NCI-H2227 treated with DMSO at 0.1 percent for 48 hours (cell line): ENCODE measurements around the gene FAM163A.
"Not testable (repeated sequence)": the region's sequence is repeated elsewhere in the genome, so short reads cannot be mapped to it uniquely, and the experiment has no call there.

ENCODE experiments used
- DNase-seq: peaks from one replicate; lab custom pipeline; 2025; lab: John Stamatoyannopoulos, UW

The FAM163A gene

GRCh38 chr1:179742717-179743678 is at the start of gene FAM163A:
Gene FAM163A, plus strand, starts transcription at chr1:179743291. Its CDS starts 69,807 bp downstream, at chr1:179813098.
- DNase-seq, result no peak

GRCh38 chr1:179694530-179694929 is 48.6 kb upstream of the FAM163A start:
- not testable (repeated sequence) for DNase-seq

GRCh38 chr1:179702946-179703539 is 40.0 kb upstream of the FAM163A start:
- DNase-seq, result no peak

- peak; percentile 73 for DNase-seq
These were observed 36.7 kb upstream of the FAM163A start for GRCh38 chr1:179706339-179706941.

GRCh38 chr1:179707406-179707805 is 35.7 kb upstream of the FAM163A start:
- DNase-seq, result no peak

- no peak for DNase-seq
These were observed 34.5 kb upstream of the FAM163A start for GRCh38 chr1:179708434-179709195.

GRCh38 chr1:179709841-179710329 is 33.2 kb upstream of the FAM163A start:
- peak; percentile 7 for DNase-seq

GRCh38 chr1:179714159-179714558 is 28.9 kb upstream of the FAM163A start:
- no peak for DNase-seq

GRCh38 chr1:179714623-179715022 is 28.5 kb upstream of the FAM163A start:
- DNase-seq, result no peak

GRCh38 chr1:179719272-179719671 is 23.8 kb upstream of the FAM163A start:
- no peak for DNase-seq

GRCh38 chr1:179728271-179728670 is 14.8 kb upstream of the FAM163A start:
- DNase-seq, result no peak

- DNase-seq, result no peak
These were observed 13.2 kb upstream of the FAM163A start for GRCh38 chr1:179729881-179730280.

- DNase-seq, result no peak
These were observed 11.4 kb upstream of the FAM163A start for GRCh38 chr1:179731643-179732042.

- DNase-seq, result no peak
These were observed 800 bp upstream of the FAM163A start for GRCh38 chr1:179742291-179742690.

GRCh38 chr1:179743679-179744400 is 749 bp downstream of the FAM163A start:
- no peak for DNase-seq

GRCh38 chr1:179744401-179745130 is 1.5 kb downstream of the FAM163A start:
- no peak for DNase-seq

- DNase-seq, result no peak
These were observed 2.1 kb downstream of the FAM163A start for GRCh38 chr1:179745131-179745611.

- DNase-seq, result no peak
These were observed 2.7 kb downstream of the FAM163A start for GRCh38 chr1:179745743-179746142.

GRCh38 chr1:179747611-179748010 is 4.5 kb downstream of the FAM163A start:
- no peak for DNase-seq

GRCh38 chr1:179748772-179749171 is 5.7 kb downstream of the FAM163A start:
- DNase-seq, result no peak
